ENCODE measurements around the gene TCF4.

GRCh38 chr18:55382277-55382805, 205.7 kb downstream of the TCF4 start:
- TF ChIP-seq POLR2AphosphoS5 (IDR thresholded peaks at IDR 0.05; ENCODE audit: low read depth, low read length) (no peak), CTCF (IDR thresholded peaks at IDR 0.05) (no peak), SIN3A (IDR thresholded peaks at IDR 0.05; ENCODE audit: borderline replicate concordance, insufficient read depth, low read depth, low read length) (no peak), REST (IDR thresholded peaks at IDR 0.05; ENCODE audit: insufficient read depth in 1 of 2, low read depth in 2 of 2, low read length in 1 of 2) (no peak), TCF7L2 (IDR thresholded peaks at IDR 0.05; ENCODE audit: low read depth, low read length) (no peak)

Measured in Panc1 (cell line).